ENCODE results near the gene ABCB11.

DNA sequence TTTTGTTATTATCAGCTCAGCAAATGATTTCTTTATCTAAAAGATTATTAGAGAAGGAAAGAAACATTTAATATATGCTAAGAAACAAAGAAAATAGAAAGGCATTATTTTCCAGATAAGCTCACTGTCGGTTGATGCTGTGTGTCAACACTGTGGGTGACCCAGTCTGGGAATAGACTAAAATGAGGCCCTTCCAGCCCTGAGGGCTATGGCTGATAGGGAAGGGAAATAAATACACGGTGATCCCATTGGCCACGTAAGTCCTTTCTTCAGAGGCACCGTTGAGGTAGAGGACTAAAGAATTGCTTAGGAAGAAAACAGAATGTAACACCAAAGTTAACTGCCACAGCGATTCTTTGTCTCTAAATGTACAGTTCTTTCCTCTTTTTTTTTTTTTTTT, 1.8 kb downstream of the ABCB11 start:
- TF ChIP-seq EZH2 (optimal IDR thresholded peaks at IDR 0.05; ENCODE audit: low read depth, low read length) (no peak), CTCF (IDR thresholded peaks at IDR 0.05; ENCODE audit: low read length) (no peak), EZH2phosphoT487 (IDR thresholded peaks at IDR 0.05; ENCODE audit: low read length) (no peak)
